ENCODE results near the gene SMTN.

DNA sequence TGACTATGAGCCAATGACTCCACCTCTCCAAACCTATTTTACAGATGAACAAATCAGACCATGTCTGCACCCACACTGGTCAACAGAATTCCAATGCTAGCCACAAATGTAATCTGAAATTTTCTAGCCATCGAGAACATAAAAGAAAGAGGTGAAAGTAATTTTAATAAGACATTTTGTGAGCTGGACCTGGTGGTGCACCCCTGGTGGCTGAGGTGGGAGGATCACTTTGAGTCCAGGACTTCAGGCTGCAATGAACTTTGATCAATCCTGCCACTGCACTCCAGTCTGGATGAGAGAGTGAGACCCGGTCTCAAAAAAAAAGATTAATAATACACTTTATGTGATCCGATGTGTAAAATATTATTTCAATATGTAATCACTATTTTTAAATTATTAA, 69.5 kb downstream of the SMTN start:
- TF ChIP-seq POLR2A (IDR thresholded peaks at IDR 0.05) (no peak), CTCF (IDR thresholded peaks at IDR 0.05) (peak in 3 of 6 experiments; percentile 5 to 19 (median 10))
